ENCODE measurements around the gene NR5A1.

DNA sequence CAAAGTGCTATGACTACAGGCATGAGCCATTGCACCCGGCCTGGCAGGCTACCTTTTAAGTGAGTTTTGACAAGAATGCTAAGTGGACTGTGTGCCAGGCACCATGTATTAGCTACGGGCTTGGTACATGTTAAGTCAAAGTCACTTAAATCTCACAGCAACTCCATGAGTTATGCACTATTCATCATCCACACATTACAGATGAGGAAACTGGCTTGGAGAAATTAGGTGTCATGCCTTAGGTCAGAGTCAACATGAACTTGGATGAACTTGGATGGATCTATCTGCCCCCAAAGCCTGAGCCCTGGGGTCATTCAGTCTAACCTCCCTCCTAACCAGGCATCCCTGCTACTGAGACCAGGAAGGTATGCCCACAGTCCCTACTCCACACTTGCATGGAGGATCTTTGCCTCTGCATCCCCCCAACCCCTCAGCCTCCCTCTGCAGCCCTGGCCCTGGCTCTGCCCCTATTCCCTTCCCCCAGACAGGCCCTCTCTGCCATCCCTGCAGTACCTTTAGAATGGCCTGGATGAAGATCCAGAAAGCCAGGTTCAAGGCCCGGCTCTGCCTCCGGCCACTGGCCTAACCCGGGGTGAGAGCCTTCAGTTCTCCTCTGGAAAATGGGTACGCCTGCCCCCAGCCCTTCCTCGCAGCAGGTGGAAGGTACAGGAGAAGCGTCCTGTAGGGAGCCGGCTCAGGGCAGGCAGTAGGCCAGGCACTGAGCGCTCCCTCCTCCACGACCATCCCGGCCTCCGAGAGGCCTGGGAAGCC is 57.6 kb downstream of the NR5A1 start:
- no peak for TF ChIP-seq EZH2 (IDR thresholded peaks at IDR 0.05)
- TF ChIP-seq POLR2AphosphoS5 (IDR thresholded peaks at IDR 0.05; ENCODE audit: borderline replicate concordance, low read depth, low read length), result no peak
- no peak for TF ChIP-seq FOXP2 (optimal IDR thresholded peaks at IDR 0.05; ENCODE audit: control extremely low read depth, extremely low read length, insufficient read depth)

Data from SK-N-MC (cell line).